ENCODE results near the gene RPL7A. TPM values are rescaled to one million over a fixed set of nuclear protein-coding genes. Genes with fewer than 3 reads are reported as not detected.
"Not testable (repeated sequence)": the region's sequence is repeated elsewhere in the genome, so short reads cannot be mapped to it uniquely, and the experiment has no call there.

RPL7A gene
- total RNA-seq, 1 experiment from 2014 or later, result 1,201 TPM

- H3K27me3 ChIP-seq (replicated peaks), result no peaks in the 10 kb centered on the region
- H3K27ac ChIP-seq, result no peak overlapping the region
- H3K4me3 ChIP-seq, result no peak overlapping the region
- H3K9me3 ChIP-seq (replicated peaks), result no peaks in the 10 kb centered on the region
- peaks cover 50% of the 10 kb centered on the region for H3K36me3 ChIP-seq
- DNase-seq (ENCODE audit: low read depth in 1 of 2, low spot score in 2 of 2), result no peak
- peaks cover 15% of the 10 kb centered on the region for H3K4me1 ChIP-seq (replicated peaks)
Observed at GRCh38 chr9:133333566-133333965, 14.5 kb upstream of the RPL7A start.

GRCh38 chr9:133334161-133334560 lies 13.9 kb upstream of the RPL7A start:
- Histone ChIP-seq H3K4me3 (no peak overlapping the region), H3K36me3 (peaks cover 54% of the 10 kb centered on the region), H3K27ac (no peak overlapping the region), H3K27me3 (replicated peaks) (no peaks in the 10 kb centered on the region), H3K4me1 (replicated peaks) (peaks cover 15% of the 10 kb centered on the region), H3K9me3 (replicated peaks) (no peaks in the 10 kb centered on the region)
- no peak for DNase-seq (ENCODE audit: low read depth in 1 of 2, low spot score in 2 of 2)

GRCh38 chr9:133334888-133335287 lies 13.1 kb upstream of the RPL7A start:
- Histone ChIP-seq H3K36me3 (peaks cover 59% of the 10 kb centered on the region), H3K4me1 (replicated peaks) (peaks cover 15% of the 10 kb centered on the region), H3K4me3 (peak overlapping the region; percentile 74)
- not testable (repeated sequence) for DNase-seq (ENCODE audit: low read depth in 1 of 2, low spot score in 2 of 2); H3K27ac ChIP-seq; H3K9me3 ChIP-seq (replicated peaks); H3K27me3 ChIP-seq (replicated peaks)

GRCh38 chr9:133335924-133336811 lies 11.8 kb upstream of the RPL7A start, which contains the start of gene SURF6:
SURF6 (minus strand) TSS chr9:133336188; CDS start chr9:133336132, 56 bp downstream.
- no peaks in the 10 kb centered on the region for H3K9me3 ChIP-seq (replicated peaks)
- peaks cover 15% of the 10 kb centered on the region for H3K4me1 ChIP-seq (replicated peaks)
- peak within 1 kb of the TSS; percentile 74 for H3K4me3 ChIP-seq
- DNase-seq (ENCODE audit: low read depth in 1 of 2, low spot score in 2 of 2), result peak; percentile 70 to 79
- peak within 1 kb of the TSS; percentile 15 for H3K27ac ChIP-seq
- peaks cover 63% of the 10 kb centered on the region for H3K36me3 ChIP-seq
- no peaks in the 10 kb centered on the region for H3K27me3 ChIP-seq (replicated peaks)

GRCh38 chr9:133339641-133340040 lies 8.4 kb upstream of the RPL7A start:
- H3K9me3 ChIP-seq (replicated peaks), result no peaks in the 10 kb centered on the region
- peaks cover 62% of the 10 kb centered on the region for H3K36me3 ChIP-seq
- peaks cover 14% of the 10 kb centered on the region for H3K4me1 ChIP-seq (replicated peaks)
- no peak overlapping the region for H3K4me3 ChIP-seq
- H3K27me3 ChIP-seq (replicated peaks), result no peaks in the 10 kb centered on the region
- DNase-seq (ENCODE audit: low read depth in 1 of 2, low spot score in 2 of 2), result no peak
- no peak overlapping the region for H3K27ac ChIP-seq

- Histone ChIP-seq H3K4me1 (replicated peaks) (peaks cover 8% of the 10 kb centered on the region), H3K9me3 (replicated peaks) (no peaks in the 10 kb centered on the region), H3K36me3 (peaks cover 64% of the 10 kb centered on the region), H3K27me3 (replicated peaks) (no peaks in the 10 kb centered on the region), H3K27ac (no peak overlapping the region), H3K4me3 (no peak overlapping the region)
- no peak for DNase-seq (ENCODE audit: low read depth in 1 of 2, low spot score in 2 of 2)
Observed at GRCh38 chr9:133340256-133340655, 7.8 kb upstream of the RPL7A start.

- no peaks in the 10 kb centered on the region for H3K27me3 ChIP-seq (replicated peaks)
- no peak for DNase-seq (ENCODE audit: low read depth in 1 of 2, low spot score in 2 of 2)
- H3K9me3 ChIP-seq (replicated peaks), result no peaks in the 10 kb centered on the region
- H3K36me3 ChIP-seq, result peaks cover 70% of the 10 kb centered on the region
- H3K4me3 ChIP-seq, result no peak overlapping the region
- H3K27ac ChIP-seq, result no peak overlapping the region
- peaks cover 7% of the 10 kb centered on the region for H3K4me1 ChIP-seq (replicated peaks)
Observed at GRCh38 chr9:133340916-133341315, 7.1 kb upstream of the RPL7A start.

GRCh38 chr9:133341369-133342068 lies 6.5 kb upstream of the RPL7A start:
- Histone ChIP-seq H3K4me3 (no peak overlapping the region), H3K27ac (no peak overlapping the region), H3K9me3 (replicated peaks) (no peaks in the 10 kb centered on the region), H3K27me3 (replicated peaks) (no peaks in the 10 kb centered on the region), H3K36me3 (peaks cover 73% of the 10 kb centered on the region), H3K4me1 (replicated peaks) (peaks cover 6% of the 10 kb centered on the region)
- DNase-seq (ENCODE audit: low read depth in 1 of 2, low spot score in 2 of 2), result no peak

GRCh38 chr9:133342069-133342406 lies 6.0 kb upstream of the RPL7A start:
- Histone ChIP-seq H3K27ac (no peak overlapping the region), H3K27me3 (replicated peaks) (no peaks in the 10 kb centered on the region), H3K4me3 (no peak overlapping the region), H3K4me1 (replicated peaks) (peaks cover 9% of the 10 kb centered on the region), H3K36me3 (peaks cover 75% of the 10 kb centered on the region), H3K9me3 (replicated peaks) (no peaks in the 10 kb centered on the region)
- no peak for DNase-seq (ENCODE audit: low read depth in 1 of 2, low spot score in 2 of 2)

GRCh38 chr9:133342570-133342969 lies 5.4 kb upstream of the RPL7A start:
- no peak overlapping the region for H3K27ac ChIP-seq
- peaks cover 77% of the 10 kb centered on the region for H3K36me3 ChIP-seq
- peaks cover 10% of the 10 kb centered on the region for H3K4me1 ChIP-seq (replicated peaks)
- H3K27me3 ChIP-seq (replicated peaks), result no peaks in the 10 kb centered on the region
- no peak for DNase-seq (ENCODE audit: low read depth in 1 of 2, low spot score in 2 of 2)
- H3K4me3 ChIP-seq, result no peak overlapping the region
- H3K9me3 ChIP-seq (replicated peaks), result no peaks in the 10 kb centered on the region

GRCh38 chr9:133344071-133344470 lies 3.9 kb upstream of the RPL7A start:
- peaks cover 83% of the 10 kb centered on the region for H3K36me3 ChIP-seq
- H3K27ac ChIP-seq, result no peak overlapping the region

GRCh38 chr9:133344979-133345378 lies 3.0 kb upstream of the RPL7A start:
- H3K4me3 ChIP-seq, result no peak overlapping the region
- no peak overlapping the region for H3K27ac ChIP-seq
- no peaks in the 10 kb centered on the region for H3K9me3 ChIP-seq (replicated peaks)
- H3K27me3 ChIP-seq (replicated peaks), result no peaks in the 10 kb centered on the region
- peaks cover 85% of the 10 kb centered on the region for H3K36me3 ChIP-seq
- peaks cover 23% of the 10 kb centered on the region for H3K4me1 ChIP-seq (replicated peaks)
- no peak for DNase-seq (ENCODE audit: low read depth in 1 of 2, low spot score in 2 of 2)

More at GRCh38 chr9:133344071-133344470, 3.9 kb upstream of the RPL7A start:
- Histone ChIP-seq H3K27me3 (replicated peaks) (no peaks in the 10 kb centered on the region), H3K4me1 (replicated peaks) (peaks cover 14% of the 10 kb centered on the region), H3K4me3 (no peak overlapping the region), H3K9me3 (replicated peaks) (no peaks in the 10 kb centered on the region)
- DNase-seq (ENCODE audit: low read depth in 1 of 2, low spot score in 2 of 2), result no peak

- Histone ChIP-seq H3K27me3 (replicated peaks) (no peaks in the 10 kb centered on the region), H3K9me3 (replicated peaks) (no peaks in the 10 kb centered on the region), H3K36me3 (peaks cover 87% of the 10 kb centered on the region), H3K27ac (no peak overlapping the region), H3K4me1 (replicated peaks) (peaks cover 23% of the 10 kb centered on the region), H3K4me3 (no peak overlapping the region)
- no peak for DNase-seq (ENCODE audit: low read depth in 1 of 2, low spot score in 2 of 2)
Observed at GRCh38 chr9:133345596-133345995, 2.4 kb upstream of the RPL7A start.
